Activated naive CD4-positive, alpha-beta T cell (primary cell): Measurements from ENCODE around the gene NR4A3.
"Not testable (repeated sequence)": the region's sequence is repeated elsewhere in the genome, so short reads cannot be mapped to it uniquely, and the experiment has no call there.

Experiments
- DNase-seq, 4 experiments: peaks; one replicate each; lab custom pipeline; 2025; lab: John Stamatoyannopoulos, UW

The NR4A3 gene

DNA sequence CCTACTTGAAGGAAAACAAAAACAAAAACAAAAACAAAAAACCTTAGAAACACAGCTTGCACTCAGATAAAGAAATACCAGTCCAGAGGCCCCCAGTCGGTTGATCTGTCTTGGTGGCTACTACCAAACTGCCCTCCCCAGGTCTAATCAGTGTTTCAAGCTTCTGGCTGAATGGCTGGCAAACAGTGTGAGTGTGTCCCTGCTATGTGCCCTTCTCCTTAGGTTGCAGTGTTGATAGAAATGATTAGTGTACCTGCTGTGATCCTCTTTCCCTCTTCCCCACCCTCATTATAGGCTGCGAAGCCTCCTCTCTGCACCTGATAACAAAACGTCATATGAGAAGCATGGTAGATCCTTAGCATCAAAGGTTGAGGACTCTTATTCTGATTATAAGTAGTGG lies 12.8 kb downstream of the NR4A3 start:
- no peak for DNase-seq

DNA sequence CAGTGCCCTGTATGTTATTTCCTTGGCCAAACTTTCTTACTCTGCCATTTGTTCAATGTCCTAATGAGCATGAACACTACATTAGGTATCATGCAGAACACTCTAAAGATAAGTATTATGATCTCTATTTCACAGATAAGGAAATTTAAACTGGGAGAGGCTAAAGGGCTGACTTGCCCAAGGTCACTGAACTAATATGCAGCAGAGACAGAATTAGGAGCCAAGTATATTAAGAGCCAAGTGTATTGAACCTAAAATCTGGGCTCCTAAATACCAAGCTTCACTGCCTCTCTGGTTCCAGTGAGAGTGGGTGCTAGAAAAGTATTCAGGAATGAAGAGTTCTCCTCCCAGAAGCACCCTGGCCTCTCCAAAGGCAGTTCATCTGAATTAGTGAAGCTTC lies 13.5 kb downstream of the NR4A3 start:
- no peak for DNase-seq

DNA sequence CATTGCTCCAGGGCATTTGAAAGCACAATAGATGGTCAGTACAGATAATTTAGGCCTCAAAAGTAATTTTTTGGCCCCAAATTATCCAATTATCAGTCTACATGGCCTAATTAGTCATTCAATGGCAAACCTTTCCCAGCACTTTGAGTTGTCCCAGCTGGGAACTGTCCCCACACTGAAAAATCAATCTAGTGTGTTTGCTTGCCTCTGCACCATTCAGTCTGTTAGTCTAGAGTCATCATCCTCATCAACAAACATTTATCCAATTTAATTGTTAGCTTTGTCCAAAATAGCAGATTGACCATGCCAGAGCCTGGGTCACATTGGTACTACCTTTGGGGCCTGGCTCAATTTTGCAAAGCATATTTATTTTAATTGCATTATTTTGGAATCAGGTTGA lies 13.9 kb downstream of the NR4A3 start:
- DNase-seq: no peak

DNA sequence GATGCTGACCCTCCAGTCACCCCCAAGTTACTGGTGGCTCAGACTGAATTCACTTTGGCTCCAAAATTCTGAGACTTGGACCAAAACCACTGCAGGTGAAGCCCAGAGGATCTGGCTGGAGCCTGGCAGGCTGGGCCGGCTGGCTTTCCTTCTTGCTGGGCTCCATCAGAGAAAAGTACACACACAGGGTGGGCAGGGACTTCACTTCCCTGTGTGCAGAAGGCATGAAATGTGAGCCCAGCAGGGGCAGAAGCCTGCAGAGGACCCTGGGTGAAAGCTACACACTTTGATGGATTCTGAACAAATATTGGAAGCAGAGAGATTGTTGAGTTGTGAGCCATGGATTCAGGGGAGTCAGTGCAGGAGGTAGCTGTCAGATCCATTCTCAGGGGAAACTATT lies 18.4 kb downstream of the NR4A3 start:
- DNase-seq: no peak

DNA sequence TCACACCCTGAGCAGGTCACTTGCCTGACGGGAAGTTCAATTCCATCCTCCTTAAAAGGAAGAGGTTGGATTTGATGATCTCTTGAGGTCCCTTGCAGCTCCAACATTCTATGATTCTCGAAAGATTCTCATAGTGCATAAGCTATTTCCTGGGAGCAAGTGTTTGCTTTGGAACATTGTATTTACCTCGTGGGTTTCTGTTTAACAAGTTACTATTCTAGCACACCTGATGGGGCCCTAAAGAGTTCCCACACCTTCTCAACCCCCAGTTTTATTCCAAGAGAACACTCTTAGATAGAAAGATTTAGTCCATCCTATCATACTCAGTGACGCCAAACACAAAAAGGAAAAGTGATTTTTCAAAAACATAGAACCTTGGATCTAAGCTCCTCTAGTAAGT lies 23.4 kb downstream of the NR4A3 start:
- no peak for DNase-seq

DNA sequence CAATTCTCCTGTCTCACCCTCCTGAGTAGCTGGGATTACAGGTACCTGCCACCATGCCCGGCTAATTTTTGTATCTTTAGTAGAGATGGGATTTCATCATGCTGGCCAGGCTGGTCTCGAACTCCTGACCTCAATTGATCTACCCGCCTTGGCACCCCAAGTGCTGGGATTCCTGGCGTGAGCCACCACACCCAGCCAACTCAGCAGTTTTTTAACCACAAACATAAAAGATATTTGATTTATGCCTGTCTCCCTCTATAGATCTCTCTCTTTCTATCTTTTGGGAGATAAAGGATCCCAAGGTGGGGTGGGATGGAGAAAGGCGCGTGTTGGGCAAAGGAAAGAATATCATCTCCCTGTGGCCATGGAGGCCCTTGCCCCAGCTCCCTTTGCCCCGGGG lies 26.8 kb downstream of the NR4A3 start:
- DNase-seq: no peak

DNA sequence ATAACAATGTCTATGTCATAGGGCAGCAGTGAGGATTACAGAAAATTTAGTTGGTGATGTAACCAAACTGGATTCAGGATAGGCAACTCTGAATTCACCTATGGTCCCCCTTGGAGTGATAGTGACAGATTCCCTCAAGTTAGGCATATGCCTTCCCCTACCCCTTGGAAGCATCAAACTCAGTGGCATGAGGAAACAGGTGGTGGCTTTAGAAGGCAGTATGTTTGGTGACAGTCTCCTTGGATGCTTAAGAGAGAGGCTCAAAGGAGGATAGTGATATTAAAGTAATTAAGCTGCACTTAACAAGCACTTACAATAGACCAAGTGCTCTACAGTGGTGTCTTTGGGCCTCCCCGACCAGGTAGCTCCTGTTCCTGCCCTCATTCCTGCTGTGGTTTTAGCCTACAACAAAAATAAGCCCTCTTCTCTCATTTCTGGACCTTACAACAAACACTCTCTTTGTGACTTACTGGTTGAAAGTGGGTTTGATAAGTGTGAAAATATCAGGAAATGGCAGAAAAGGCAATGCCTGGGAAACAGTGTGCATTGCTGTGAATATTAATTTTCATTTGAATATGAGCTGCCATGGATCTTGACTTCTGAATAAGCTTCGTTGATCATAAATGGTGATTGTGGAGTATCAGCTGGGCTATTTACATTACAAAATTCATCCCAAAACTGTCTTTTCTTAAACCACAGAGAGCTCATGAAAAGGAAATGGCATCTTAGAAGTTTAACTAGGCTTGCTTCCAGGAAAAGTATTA lies 29.2 kb downstream of the NR4A3 start:
- no peak for DNase-seq

DNA sequence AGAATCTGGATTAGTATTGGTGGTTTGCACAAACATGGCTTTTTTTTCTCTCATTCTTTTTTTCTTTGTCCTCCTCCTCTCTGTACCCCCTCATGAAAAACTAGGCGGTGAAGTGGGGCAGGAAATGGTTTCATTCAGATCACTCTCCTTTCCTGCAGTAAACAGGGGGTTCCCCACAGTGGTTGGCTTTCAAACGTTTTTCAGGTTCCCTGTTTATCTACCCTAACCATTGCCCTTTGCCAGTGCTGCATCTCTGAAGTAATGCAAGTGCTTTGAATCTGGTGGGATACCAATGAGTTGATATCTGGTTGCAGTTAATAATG lies 29.8 kb downstream of the NR4A3 start:
- DNase-seq: no peak

DNA sequence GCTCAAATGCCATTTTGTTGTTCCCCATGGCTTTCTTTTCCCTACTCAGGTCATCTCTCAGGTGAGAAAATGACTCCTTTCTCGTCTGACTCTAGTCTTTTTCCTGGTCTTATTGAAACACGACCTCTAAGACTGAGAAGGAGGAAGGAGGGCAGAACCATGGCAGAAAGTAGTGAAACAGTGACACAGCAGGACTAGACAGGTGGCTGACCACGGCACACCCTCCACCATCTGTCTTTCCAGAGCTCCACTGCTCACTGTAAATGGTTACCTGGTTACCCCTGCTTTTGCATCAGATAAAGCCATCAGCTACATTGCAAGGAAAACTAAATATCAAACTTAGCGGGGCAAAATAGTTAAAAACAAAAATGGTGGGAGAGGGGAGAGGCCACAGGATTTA lies 30.9 kb downstream of the NR4A3 start:
- no peak for DNase-seq

DNA sequence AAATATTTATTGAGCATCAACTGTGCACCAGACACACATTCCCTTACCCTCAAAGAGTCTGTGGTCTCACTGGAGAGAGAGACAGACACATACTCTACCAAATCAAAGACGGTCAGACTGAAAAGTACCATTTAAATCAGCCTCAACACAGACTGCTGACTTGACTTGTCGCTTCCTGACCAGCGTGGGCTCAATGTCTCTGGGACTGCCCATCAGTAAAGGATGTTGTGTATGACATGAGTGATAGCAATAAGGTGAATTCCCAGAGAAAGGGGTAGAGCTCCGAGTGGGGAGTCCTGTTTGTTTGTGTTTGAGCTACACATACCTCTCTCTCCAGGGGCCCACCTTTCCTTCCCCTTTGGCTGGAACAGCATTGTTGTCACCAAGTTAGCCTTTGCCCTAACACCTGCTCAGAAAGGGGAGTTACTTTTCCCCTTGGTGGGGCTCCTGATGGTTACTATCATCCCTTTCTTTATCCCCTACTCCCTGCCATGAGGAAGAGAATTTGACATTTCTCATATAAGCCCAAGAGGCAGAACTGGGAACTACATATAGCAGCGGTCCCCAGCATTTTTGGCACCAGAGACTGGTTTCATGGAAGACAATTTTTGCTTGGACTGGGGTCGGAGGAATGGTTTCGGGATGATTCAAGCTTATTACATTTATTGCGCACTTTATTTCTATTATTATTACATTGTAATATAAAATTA lies 33.9 kb downstream of the NR4A3 start:
- no peak for DNase-seq

DNA sequence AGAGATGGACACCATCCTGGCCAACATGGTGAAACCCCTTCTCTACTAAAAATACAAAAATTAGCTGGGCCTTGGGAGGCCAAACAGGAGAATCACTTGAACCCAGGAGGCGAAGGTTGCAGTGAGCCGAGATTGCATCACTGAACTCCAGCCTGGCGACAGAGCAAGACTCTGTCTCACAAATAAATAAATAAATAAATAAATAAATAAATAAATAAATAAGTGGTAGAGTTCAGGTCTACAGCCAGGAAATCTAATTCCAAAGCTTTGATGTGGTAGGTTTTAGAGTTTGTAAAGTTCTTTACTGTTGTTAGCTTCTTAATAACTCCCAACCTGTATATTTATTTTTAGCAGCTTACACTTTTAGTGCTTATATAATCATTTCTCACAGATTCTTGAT lies 35.9 kb downstream of the NR4A3 start:
- DNase-seq: not testable (repeated sequence)

DNA sequence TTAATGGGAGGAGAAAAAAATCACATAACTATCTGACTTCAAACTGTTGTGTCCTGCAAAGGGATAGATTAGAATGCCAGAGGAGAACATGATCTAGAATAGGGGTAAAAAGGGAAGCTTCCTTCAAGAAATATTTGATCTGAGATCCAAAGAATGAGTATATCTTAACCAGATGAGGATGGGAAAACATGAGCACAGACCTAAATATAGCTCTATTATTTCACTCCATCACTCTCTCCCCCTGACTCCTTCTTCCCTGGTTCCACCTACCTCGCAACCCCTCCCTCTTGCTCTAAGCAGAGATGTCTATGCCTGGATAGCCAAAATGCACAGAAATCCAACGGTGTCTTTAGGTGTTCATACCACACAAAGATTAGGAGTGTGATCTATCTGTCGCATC lies 36.4 kb downstream of the NR4A3 start:
- no peak for DNase-seq

DNA sequence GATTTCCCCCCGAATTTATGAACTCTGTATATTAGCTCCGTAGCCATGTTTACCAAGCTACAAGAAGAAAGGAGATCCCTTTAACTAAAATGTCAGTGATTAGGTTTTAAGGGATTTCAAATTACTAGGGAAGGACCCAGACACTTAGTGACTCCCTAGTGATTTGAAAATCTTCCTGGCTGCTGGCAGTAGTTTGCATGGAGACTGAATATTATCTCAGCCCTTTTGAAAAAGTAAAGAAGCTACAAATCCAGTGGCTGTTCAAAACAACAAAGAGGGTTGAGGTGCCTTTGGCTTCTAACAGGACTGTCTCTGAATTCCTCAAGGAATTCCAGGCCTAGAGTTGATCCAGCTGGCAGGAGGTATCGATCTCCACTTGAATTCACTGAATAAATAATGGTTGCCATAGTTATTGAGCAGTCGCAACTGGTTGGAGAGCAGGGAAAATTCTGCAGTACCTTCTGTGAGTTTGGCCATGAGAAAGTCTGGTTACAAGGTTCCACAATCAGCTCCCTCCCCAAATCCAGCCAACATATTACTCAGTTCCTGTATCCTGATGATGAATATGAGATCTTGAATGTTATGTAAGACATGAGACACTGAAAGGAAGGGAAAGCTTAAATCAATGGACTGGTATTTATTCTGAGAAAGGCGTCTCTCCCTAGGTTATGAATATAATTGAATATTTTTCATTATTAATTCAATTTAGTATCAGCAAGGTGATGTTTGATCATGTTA lies 37.7 kb downstream of the NR4A3 start:
- DNase-seq: no peak

DNA sequence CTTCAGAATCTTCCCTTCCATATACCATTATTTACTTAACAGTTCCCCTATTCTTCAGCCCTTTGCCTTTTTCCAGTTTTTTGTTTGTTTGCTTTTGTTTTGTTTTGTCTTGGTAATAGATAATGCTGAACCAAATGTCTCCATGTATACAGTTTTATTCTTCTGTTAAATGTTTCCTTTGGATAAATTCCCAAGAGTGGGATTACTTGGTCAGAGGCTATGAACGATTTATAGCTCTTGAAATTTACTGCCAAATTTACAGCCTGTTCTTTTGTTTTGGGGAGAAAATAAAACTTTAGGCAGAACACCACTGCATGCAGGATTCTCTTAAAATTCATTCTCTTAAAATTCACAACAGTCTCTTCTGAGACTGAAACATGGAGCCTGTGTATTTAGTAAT lies 38.6 kb downstream of the NR4A3 start:
- no peak for DNase-seq

DNA sequence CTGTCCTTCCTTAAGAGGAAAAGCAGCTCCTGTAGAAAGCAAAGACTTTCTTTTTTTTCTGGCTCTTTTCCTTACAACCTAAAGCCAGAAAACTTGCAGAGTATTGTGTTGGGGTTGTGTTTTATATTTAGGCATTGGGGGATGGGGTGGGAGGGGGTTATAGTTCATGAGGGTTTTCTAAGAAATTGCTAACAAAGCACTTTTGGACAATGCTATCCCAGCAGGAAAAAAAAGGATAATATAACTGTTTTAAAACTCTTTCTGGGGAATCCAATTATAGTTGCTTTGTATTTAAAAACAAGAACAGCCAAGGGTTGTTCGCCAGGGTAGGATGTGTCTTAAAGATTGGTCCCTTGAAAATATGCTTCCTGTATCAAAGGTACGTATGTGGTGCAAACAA lies 42.3 kb downstream of the NR4A3 start:
- no peak for DNase-seq

DNA sequence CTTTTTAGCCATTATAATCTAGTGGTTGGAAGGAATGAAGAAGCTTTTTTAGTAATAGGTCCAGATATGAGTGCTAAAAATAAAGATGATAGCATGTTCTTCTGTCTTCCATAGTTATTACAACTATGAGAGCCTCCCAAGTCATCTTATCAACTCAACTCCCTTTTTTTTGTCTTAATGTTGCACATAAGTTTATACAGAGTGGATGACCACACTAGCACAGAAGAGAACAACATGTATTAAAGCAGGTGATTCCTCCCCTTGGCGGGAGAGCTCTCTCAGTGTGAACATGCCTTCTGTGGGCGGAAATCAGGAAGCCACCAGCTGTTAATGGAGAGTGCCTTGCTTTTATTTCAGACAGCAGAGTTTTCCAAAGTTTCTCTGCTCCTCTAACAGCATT lies 44.7 kb downstream of the NR4A3 start:
- no peak for DNase-seq

DNA sequence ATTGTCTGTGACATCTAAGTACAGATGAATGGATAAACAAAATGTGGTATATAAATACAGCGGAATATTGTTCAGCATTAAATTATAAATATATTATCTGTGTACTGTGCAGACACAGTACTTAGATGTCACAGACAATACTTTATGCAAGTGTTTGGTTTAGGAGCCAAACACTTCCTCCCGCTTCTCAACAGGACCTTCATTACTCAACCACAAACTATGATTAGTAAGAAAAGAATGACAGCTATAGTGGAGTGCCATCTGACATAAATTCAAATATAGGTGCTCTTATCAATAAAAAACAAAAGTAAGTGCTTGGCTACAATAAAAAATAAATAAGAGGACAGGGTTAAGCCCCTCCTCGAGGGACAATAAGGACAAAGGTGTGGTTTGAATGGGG lies 45.9 kb downstream of the NR4A3 start:
- DNase-seq: no peak

DNA sequence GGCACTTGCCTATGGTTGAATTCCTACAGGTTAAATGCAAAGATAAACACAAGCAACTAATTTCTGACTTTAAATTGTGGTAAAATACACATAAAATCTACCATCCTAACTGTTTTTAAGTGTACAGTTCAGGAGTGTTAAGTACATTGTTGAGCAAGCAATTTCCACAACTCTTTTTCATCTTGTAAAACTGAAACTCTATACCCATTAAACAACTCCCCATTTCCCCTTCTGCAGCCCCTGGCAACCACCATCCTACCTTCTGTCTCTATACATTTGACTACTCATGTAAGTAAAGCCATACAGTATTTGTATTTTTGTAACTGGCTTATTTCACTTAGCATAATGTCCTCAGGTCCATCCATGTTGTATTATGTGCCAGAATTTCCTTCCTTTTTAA lies 46.3 kb downstream of the NR4A3 start:
- DNase-seq: no peak

DNA sequence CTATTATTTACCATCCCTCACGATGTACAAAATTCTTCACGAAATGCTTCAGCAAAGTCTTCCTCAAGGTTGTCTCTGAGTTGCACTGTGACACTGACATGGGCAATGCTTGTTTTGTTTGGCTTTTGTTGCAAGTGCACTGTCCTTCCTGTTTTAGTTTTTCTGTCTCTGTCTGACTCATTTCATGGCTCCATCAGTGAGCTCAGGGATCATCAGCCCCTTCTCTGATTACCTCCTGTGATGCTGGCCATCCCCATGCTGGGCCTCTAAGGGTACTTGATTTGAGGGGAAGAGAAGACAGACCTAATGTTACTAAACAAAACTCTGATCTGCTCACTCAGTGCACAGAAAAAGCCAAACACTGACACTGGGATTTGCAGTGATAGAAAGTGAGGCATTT lies 47.2 kb downstream of the NR4A3 start:
- DNase-seq: no peak

DNA sequence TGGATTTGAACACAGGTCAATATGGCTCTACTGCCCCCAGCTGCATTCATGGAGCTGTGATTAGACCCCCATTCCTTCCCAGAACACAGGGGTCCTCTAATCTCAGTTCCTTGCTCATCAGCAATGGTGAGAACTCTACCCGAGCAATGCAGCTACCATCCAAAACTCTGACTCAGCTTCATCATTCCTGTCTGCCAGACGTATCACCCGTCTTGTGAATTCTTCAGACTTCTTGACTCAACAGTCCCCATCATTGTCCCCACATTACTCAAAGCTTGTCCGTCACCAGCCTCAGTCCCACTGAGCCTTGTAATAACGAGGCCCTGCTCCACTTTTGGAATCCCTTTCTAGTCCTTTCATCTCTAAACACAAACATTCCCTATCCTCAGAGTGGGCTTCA lies 48.4 kb downstream of the NR4A3 start:
- DNase-seq: no peak

DNA sequence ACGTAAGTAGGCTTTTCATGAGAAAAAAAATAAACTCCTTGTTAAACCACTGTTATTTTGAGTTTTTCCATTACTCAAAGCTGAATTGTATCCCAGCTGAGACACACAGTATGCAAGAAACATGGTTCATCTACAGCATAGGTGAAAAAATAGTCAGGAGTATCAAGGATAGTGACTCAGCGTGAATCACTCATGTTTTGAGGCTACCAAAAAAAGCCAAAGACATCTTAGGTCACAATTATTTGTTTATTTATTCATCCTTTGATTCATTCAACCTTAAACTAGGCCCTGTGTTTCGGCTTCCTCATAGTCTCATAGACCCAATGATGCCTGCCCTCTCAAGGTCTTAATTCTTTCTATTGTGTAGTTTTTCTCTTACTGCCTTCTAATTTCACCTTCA lies 51.8 kb downstream of the NR4A3 start:
- DNase-seq: no peak

DNA sequence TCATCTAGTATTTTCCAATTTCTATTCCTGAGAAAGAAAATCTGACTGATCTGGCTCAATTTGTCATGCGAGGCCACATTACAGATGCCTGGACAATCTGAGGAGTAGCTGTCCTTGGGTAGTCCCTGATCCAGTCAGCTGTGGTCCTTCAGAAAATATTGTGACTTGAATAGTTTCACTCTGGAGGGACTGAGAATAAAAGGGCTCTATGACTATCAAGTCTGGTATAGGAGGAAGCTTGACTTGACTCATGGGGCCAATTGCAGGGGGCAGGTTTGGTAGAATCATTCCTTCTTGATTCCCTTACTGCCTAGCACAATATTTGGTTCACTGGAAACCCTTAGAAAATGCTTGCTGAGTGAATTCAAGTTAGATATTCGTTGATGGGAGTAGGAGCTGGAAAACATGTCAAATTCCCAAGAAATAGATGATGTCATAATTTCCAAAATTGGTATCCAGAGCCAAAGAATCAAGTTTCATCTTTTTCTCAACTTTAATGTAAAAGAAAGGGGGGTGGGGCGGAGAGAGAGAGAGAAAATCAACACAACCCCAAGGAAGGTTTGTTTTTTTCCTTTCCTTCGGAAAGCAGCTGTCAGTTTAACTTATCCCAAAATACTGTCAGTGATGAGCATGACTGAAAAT lies 52.4 kb downstream of the NR4A3 start:
- DNase-seq: no peak

DNA sequence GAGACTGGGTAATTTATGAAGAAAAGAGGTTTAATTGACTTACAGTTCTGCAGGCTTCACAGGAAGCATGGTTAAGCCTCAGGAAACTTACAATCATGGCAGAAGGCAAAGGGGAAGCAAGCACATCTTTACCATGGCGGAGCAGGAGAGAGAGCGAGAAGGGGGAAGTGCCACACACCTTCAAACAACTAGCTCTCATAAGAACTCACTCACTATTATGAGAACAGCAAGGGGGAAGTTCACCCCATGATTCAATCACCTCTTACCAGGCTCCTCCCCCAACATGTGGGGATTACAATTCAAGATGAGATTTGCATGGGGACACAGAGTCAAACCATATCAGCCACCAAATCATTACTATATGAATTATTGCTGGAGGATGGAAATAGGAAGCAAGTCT lies 54.5 kb downstream of the NR4A3 start:
- DNase-seq: no peak
